K562 (cell line): ENCODE results near the gene ZFAND6. TPM values are rescaled to one million over a fixed set of nuclear protein-coding genes. Genes with fewer than 3 reads are reported as not detected.
A peak's percentile ranks its signal among the peaks of the same experiment; 100 is the strongest.

ENCODE experiments used
- ATAC-seq: fragments of 200-7000 bp; cut with Tn5 transposase; 3 replicates; pipeline ENCODE4 v1.9.1; 2020; ENCODE audit warnings: moderate library complexity
- BruUV-seq: library from RNA; stranded (reverse); fragments of 400-500 nt; replicated peaks from 2 replicates; lab custom pipeline; 2021; lab: Mats Ljungman, UMichigan
- CTCF ChIA-PET: fragments of 300-600 bp; formaldehyde crosslinking; extraction: SDS; loops from one replicate; lab custom pipeline; 2021; ENCODE audit warnings: low intra/inter-chr PET ratio; lab: Yijun Ruan, JAX
- POLR2A ChIA-PET: fragments of 300-600, 350-650 bp; sonication (Branson Sonifier 250); formaldehyde crosslinking; extraction: SDS; loops from one replicate; lab custom pipeline; 2021; ENCODE audit warnings: antibody characterized with exemption, inconsistent platforms; lab: Yijun Ruan, JAX
- DNase-seq, 4 experiments: peaks; one replicate each; pipeline versions ENCODE4 v3.0.0 to v3.0.0-alpha.2; 2011 to 2018; ENCODE audit warnings: low spot score in 3 of 4, mixed read lengths in 3 of 4; ENCODE audit errors: extremely low read depth in 1 of 4
- FAIRE-seq: peaks from 2 replicates; lab custom pipeline; 2011; peaks lifted over from hg19 to GRCh38; lab: Jason Lieb, UNC
- H2AFZ ChIP-seq: 2 replicates; pipeline ENCODE4 v1.6.0; 2011; ENCODE audit warnings: low read depth, low read length, control low read depth, inconsistent platforms
- H3K27ac ChIP-seq: fragments of 200-600 bp; 3 replicates; pipeline ENCODE4 v1.8.0; 2011; ENCODE audit warnings: low read depth, mild to moderate bottlenecking, control low read depth, inconsistent platforms, low read length, moderate library complexity, mixed read lengths; ENCODE audit errors: extremely low read depth
- H3K27me3 ChIP-seq, 2 experiments: fragments of 300-600 bp in 1 of 2; 2 replicates in 1 of 2; 3 replicates in 1 of 2; pipeline versions ENCODE4 v1.6.0 to v1.8.0; 2011; ENCODE audit warnings: inconsistent platforms in 2 of 2, low read length in 2 of 2, mild to moderate bottlenecking in 1 of 2, mixed read lengths in 1 of 2, moderate library complexity in 1 of 2; ENCODE audit not compliant: control insufficient read depth in 2 of 2, insufficient read depth in 2 of 2
- H3K36me3 ChIP-seq: fragments of 300-600 bp; 3 replicates; pipeline ENCODE4 v1.8.0; 2011; ENCODE audit warnings: mild to moderate bottlenecking, low read length, inconsistent platforms; ENCODE audit not compliant: control insufficient read depth, insufficient read depth
- H3K4me1 ChIP-seq, 2 experiments: fragments of 200-600 bp in 1 of 2; replicated peaks in 1 of 2; 2 replicates in 1 of 2; 3 replicates in 1 of 2; pipeline versions ENCODE4 v1.5.1 to v1.8.0; 2011; ENCODE audit warnings: inconsistent platforms in 2 of 2, low read length in 2 of 2, mild to moderate bottlenecking in 1 of 2, mixed read lengths in 1 of 2, moderate library complexity in 1 of 2; ENCODE audit not compliant: control insufficient read depth in 2 of 2, insufficient read depth in 2 of 2
- H3K4me2 ChIP-seq: 2 replicates; pipeline ENCODE4 v1.6.1; 2011; ENCODE audit warnings: low read length, control low read depth, inconsistent platforms, mixed read lengths; ENCODE audit not compliant: insufficient read depth
- H3K4me3 ChIP-seq: fragments of 200-600 bp; sonication (generic), shearing (Covaris generic); 2 replicates; pipeline ENCODE4 v1.5.1; 2016; ENCODE audit warnings: control low read depth, inconsistent platforms
- H3K79me2 ChIP-seq: fragments of 200-600 bp; 3 replicates; pipeline ENCODE4 v1.8.0; 2011; ENCODE audit warnings: low read length, inconsistent platforms; ENCODE audit not compliant: control insufficient read depth, insufficient read depth
- H3K9ac ChIP-seq, 2 experiments: 2 replicates each; pipeline versions ENCODE4 v1.6.0 to v1.6.1; 2011; ENCODE audit warnings: low read depth in 2 of 2, low read length in 2 of 2, control low read depth in 1 of 2, inconsistent platforms in 1 of 2, mild to moderate bottlenecking in 1 of 2, mixed read lengths in 1 of 2; ENCODE audit not compliant: insufficient read depth in 1 of 2
- H3K9me1 ChIP-seq: one replicate; pipeline ENCODE4 v1.6.0; 2011; ENCODE audit warnings: inconsistent platforms, mild to moderate bottlenecking, low read length, moderate library complexity; ENCODE audit not compliant: control insufficient read depth, insufficient read depth
- H3K9me3 ChIP-seq: replicated peaks from 2 replicates; pipeline ENCODE4 v1.5.1; 2011; ENCODE audit warnings: low read depth, low read length, inconsistent platforms; ENCODE audit not compliant: control insufficient read depth, insufficient read depth
- H4K20me1 ChIP-seq: replicated peaks from 2 replicates; pipeline ENCODE4 v1.6.1; 2011; ENCODE audit warnings: low read length, inconsistent platforms, mixed read lengths; ENCODE audit not compliant: control insufficient read depth, insufficient read depth
- FOXK1 ChIP-seq: sonication (generic); formaldehyde crosslinking; IDR thresholded peaks from 2 replicates; pipeline ENCODE4 v1.8.0; 2022; ENCODE audit warnings: missing genetic modification reagents, mild to moderate bottlenecking, borderline replicate concordance
- GATA2 ChIP-seq: sonication (generic); formaldehyde crosslinking; IDR thresholded peaks from 2 replicates; pipeline ENCODE4 v1.4.0; 2020; ENCODE audit warnings: mild to moderate bottlenecking, missing genetic modification reagents
- WGBS: fragments of 100-300 bp; shearing (Covaris generic); methylation state at CpG from one replicate; pipeline ENCODE4 v1.1.6; 2016; ENCODE audit warnings: low coverage, mixed read lengths; ENCODE audit not compliant: insufficient coverage; ENCODE audit errors: missing lambda C conversion rate; 5-methylcytosine and 5-hydroxymethylcytosine counted together
- in situ Hi-C: fragments of 300-500 bp; cut with MboI; formaldehyde crosslinking; loops from 4 replicates; pipeline ENCODE4 v1.15.0; 2018; ENCODE audit warnings: inconsistent platforms, mixed read lengths
- intact Hi-C: fragments of 100-400 bp; cut with micrococcal nuclease; formaldehyde crosslinking; loops from 2 replicates; pipeline ENCODE4 v1.14.2; 2022
- polyA plus RNA-seq, 8 experiments: library from polyadenylated mRNA; depleted of rRNA in 4 of 8; stranded (reverse) in 5 of 8; unstranded in 3 of 8; fragments of >200 nt; fragmentation: Nextera tagmentation in 2 of 8; fragmentation: Illumina TruSeq in 1 of 8; extraction: Ambion mirVana in 2 of 8; extraction: Trizol in 1 of 8; gene quantifications; 2 replicates each; pipeline versions ENCODE4 v1.2.1 to v1.2.3, GENCODE V29; 2011 to 2014; ENCODE audit warnings: inconsistent platforms in 1 of 8, missing spikeins in 1 of 8
- total RNA-seq, 7 experiments: library from RNA; depleted of rRNA in 6 of 7; stranded (reverse); fragments of >200 nt in 6 of 7; fragmentation: Illumina TruSeq in 2 of 7; extraction: Trizol in 2 of 7; gene quantifications; 2 replicates each; pipeline versions ENCODE4 v1.2.1 to v1.2.3, GENCODE V29; 2011 to 2021; ENCODE audit warnings: low replicate concordance in 1 of 7
- TF ChIP-seq, protein P1 (sequence below): fragments of 200-800 bp; sonication (Bioruptor generic); IDR thresholded peaks from 2 replicates; pipeline ENCODE4 v1.6.1; 2017; ENCODE audit warnings: missing genetic modification characterization, missing compliant biosample characterization
- TF ChIP-seq, protein P2 (sequence below), 3 experiments: IDR thresholded peaks in 2 of 3; conservative IDR thresholded peaks in 1 of 3; 2 replicates each; pipeline ENCODE4 v1.5.1; 2011 to 2012; ENCODE audit warnings: low read length in 3 of 3, mild to moderate bottlenecking in 3 of 3, control low read depth in 2 of 3, improper control_type of control experiment in 1 of 3, inconsistent platforms in 1 of 3, low read depth in 1 of 3, mixed read lengths in 1 of 3, moderate library complexity in 1 of 3; ENCODE audit not compliant: insufficient read depth in 2 of 3

ZFAND6 gene
- total and polyA plus RNA-seq, 9 of the 15 experiments (the other 6 are each of a cell fraction or from before 2014, with no cell fraction given) = 53.9 to 206 (median 88.9) TPM

DNA sequence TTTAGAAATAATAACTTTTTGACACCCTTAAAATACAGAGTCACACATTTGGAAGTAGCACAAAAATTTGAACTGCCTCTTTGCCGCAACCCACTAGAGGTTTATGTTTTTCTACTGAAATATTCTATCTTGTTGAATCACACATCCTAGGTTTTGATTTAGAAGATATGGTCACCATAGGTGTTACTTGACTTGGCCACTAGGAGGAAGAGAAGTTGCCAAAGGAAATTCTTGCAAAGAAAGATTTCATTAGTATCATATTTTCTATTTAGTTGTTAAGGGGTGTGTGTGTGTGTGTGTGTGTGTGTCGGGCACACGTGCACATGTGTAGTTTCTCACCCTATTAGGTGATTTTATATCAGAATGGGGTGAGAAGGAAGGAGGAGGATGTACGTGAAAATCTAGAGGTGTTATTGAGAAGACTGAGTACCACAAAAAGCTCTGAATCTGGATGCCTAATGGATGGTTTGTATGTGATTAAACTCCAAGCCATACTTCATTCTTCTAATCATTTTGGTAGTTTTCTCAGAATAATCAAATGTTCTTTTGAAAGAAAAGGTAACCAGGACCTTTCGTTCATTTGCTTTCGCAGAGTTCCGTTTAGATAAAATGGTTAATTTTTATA is 31.5 kb downstream of the ZFAND6 start:
- H3K4me1 ChIP-seq = peaks cover 0 to 17% of the 10 kb centered on the region in 2 experiments; a peak in 4 of 5 replicates
- H3K9ac ChIP-seq = no peak overlapping the region
- in situ Hi-C loops = no loop called here
- peaks cover 16% of the 10 kb centered on the region for H4K20me1 ChIP-seq
- peaks cover 3% of the 10 kb centered on the region; the same call in 1 of the 3 replicates for H3K36me3 ChIP-seq
- H3K9me3 ChIP-seq = no peaks in the 10 kb centered on the region
- H3K4me3 ChIP-seq = no peak overlapping the region
- H2AFZ ChIP-seq = no peak overlapping the region
- peak in 1 of 4 experiments; percentile 12 for DNase-seq
- no peak for FAIRE-seq
- no peaks in the 10 kb centered on the region for H3K9me1 ChIP-seq
- ChIA-PET POLR2A (interaction anchor here (0.6 kb wide), 1 partner anchor 15 kb away, joined by 5 read pairs; no protein-coding TSS in a partner anchor), CTCF (no interaction called here)
- ATAC-seq = no peak
- no TSS peak for BruUV-seq
- H3K27me3 ChIP-seq = no peaks in the 10 kb centered on the region
- no peak overlapping the region for H3K27ac ChIP-seq
- TF ChIP-seq, protein P1, sequence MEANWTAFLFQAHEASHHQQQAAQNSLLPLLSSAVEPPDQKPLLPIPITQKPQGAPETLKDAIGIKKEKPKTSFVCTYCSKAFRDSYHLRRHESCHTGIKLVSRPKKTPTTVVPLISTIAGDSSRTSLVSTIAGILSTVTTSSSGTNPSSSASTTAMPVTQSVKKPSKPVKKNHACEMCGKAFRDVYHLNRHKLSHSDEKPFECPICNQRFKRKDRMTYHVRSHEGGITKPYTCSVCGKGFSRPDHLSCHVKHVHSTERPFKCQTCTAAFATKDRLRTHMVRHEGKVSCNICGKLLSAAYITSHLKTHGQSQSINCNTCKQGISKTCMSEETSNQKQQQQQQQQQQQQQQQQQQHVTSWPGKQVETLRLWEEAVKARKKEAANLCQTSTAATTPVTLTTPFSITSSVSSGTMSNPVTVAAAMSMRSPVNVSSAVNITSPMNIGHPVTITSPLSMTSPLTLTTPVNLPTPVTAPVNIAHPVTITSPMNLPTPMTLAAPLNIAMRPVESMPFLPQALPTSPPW (CRISPR knock-in tag) = no peak
- TF ChIP-seq FOXK1 (CRISPR knock-in tag) (no peak), GATA2 (CRISPR knock-in tag) (peak; percentile 64)
- TF ChIP-seq, protein P2, sequence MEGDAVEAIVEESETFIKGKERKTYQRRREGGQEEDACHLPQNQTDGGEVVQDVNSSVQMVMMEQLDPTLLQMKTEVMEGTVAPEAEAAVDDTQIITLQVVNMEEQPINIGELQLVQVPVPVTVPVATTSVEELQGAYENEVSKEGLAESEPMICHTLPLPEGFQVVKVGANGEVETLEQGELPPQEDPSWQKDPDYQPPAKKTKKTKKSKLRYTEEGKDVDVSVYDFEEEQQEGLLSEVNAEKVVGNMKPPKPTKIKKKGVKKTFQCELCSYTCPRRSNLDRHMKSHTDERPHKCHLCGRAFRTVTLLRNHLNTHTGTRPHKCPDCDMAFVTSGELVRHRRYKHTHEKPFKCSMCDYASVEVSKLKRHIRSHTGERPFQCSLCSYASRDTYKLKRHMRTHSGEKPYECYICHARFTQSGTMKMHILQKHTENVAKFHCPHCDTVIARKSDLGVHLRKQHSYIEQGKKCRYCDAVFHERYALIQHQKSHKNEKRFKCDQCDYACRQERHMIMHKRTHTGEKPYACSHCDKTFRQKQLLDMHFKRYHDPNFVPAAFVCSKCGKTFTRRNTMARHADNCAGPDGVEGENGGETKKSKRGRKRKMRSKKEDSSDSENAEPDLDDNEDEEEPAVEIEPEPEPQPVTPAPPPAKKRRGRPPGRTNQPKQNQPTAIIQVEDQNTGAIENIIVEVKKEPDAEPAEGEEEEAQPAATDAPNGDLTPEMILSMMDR (IDR thresholded peaks at IDR 0.05 in 2 of 3, conservative IDR thresholded peaks at IDR 0.05 in 1 of 3; ENCODE audit: insufficient read depth in 2 of 3, low read depth in 1 of 3, low read length in 3 of 3) = peak; percentile 10 to 47 (median 39); a peak in 4 of 6 replicates
- H3K4me2 ChIP-seq = no peak overlapping the region
- intact Hi-C loops = no loop called here
- WGBS = 66% methylated on average over 7 of the region's 7 CpGs
- peaks cover 87% of the 10 kb centered on the region for H3K79me2 ChIP-seq
